ENCODE data around the gene MUC5AC. TPM values are rescaled to one million over a fixed set of nuclear protein-coding genes. Genes with fewer than 3 reads are reported as not detected.

Gene MUC5AC
- total RNA-seq, 2 donors from 2014 or later = not detected

GRCh38 chr11:1229471-1230120 is 71.8 kb downstream of the MUC5AC start:
- no peaks in the 10 kb centered on the region for H3K27me3 Mint-ChIP-seq
- H3K4me3 Mint-ChIP-seq = no peak overlapping the region
- H3K36me3 Mint-ChIP-seq (ENCODE audit: low read depth) = no peaks in the 10 kb centered on the region
- peak in 1 of 3 donors; percentile 10 for DNase-seq
- no peaks in the 10 kb centered on the region for H3K9me3 ChIP-seq (ENCODE audit: control insufficient read depth, low read length, poor library complexity, severe bottlenecking)
- no peak for ATAC-seq
- no peak overlapping the region for H3K27ac Mint-ChIP-seq
- H3K4me1 Mint-ChIP-seq = no peaks in the 10 kb centered on the region

GRCh38 chr11:1230121-1230455 is 72.3 kb downstream of the MUC5AC start:
- ATAC-seq = no peak
- H3K9me3 ChIP-seq (ENCODE audit: control insufficient read depth, low read length, poor library complexity, severe bottlenecking) = no peaks in the 10 kb centered on the region
- no peak overlapping the region for H3K27ac Mint-ChIP-seq
- H3K4me1 Mint-ChIP-seq = no peaks in the 10 kb centered on the region
- no peaks in the 10 kb centered on the region for H3K36me3 Mint-ChIP-seq (ENCODE audit: low read depth)
- H3K27me3 Mint-ChIP-seq = no peaks in the 10 kb centered on the region
- no peak overlapping the region for H3K4me3 Mint-ChIP-seq
- no peak for DNase-seq

GRCh38 chr11:1230456-1231395 is 73.0 kb downstream of the MUC5AC start:
- no peak overlapping the region for H3K4me3 Mint-ChIP-seq
- no peaks in the 10 kb centered on the region for H3K36me3 Mint-ChIP-seq (ENCODE audit: low read depth)
- no peaks in the 10 kb centered on the region for H3K4me1 Mint-ChIP-seq
- DNase-seq (peak in 1 of 3 donors; percentile 7), ATAC-seq (no peak)
- no peaks in the 10 kb centered on the region for H3K9me3 ChIP-seq (ENCODE audit: control insufficient read depth, low read length, poor library complexity, severe bottlenecking)
- no peak overlapping the region for H3K27ac Mint-ChIP-seq
- H3K27me3 Mint-ChIP-seq = no peaks in the 10 kb centered on the region

GRCh38 chr11:1231396-1232020 is 73.8 kb downstream of the MUC5AC start:
- H3K4me1 Mint-ChIP-seq = no peaks in the 10 kb centered on the region

GRCh38 chr11:1232021-1232882 is 74.5 kb downstream of the MUC5AC start:
- no peak overlapping the region for H3K4me3 Mint-ChIP-seq
- DNase-seq (peak in 1 of 3 donors; percentile 7), ATAC-seq (no peak)
- H3K27ac Mint-ChIP-seq = no peak overlapping the region
- no peaks in the 10 kb centered on the region for H3K4me1 Mint-ChIP-seq
- no peaks in the 10 kb centered on the region for H3K27me3 Mint-ChIP-seq
- no peaks in the 10 kb centered on the region for H3K36me3 Mint-ChIP-seq (ENCODE audit: low read depth)
- no peaks in the 10 kb centered on the region for H3K9me3 ChIP-seq (ENCODE audit: control insufficient read depth, low read length, poor library complexity, severe bottlenecking)

More at GRCh38 chr11:1231396-1232020, 73.8 kb downstream of the MUC5AC start:
- Mint-ChIP-seq H3K27ac (no peak overlapping the region), H3K27me3 (no peaks in the 10 kb centered on the region), H3K36me3 (ENCODE audit: low read depth) (no peaks in the 10 kb centered on the region), H3K4me3 (no peak overlapping the region)
- ATAC-seq (no peak), DNase-seq (peak in 1 of 3 donors; percentile 8)
- H3K9me3 ChIP-seq (ENCODE audit: control insufficient read depth, low read length, poor library complexity, severe bottlenecking) = no peaks in the 10 kb centered on the region

GRCh38 chr11:1232883-1233321 is 75.1 kb downstream of the MUC5AC start:
- H3K27me3 Mint-ChIP-seq = no peaks in the 10 kb centered on the region
- DNase-seq = peak in 1 of 3 donors; percentile 4
- ATAC-seq = no peak
- no peaks in the 10 kb centered on the region for H3K36me3 Mint-ChIP-seq (ENCODE audit: low read depth)
- H3K27ac Mint-ChIP-seq = no peak overlapping the region
- no peaks in the 10 kb centered on the region for H3K4me1 Mint-ChIP-seq
- H3K9me3 ChIP-seq (ENCODE audit: control insufficient read depth, low read length, poor library complexity, severe bottlenecking) = no peaks in the 10 kb centered on the region
- no peak overlapping the region for H3K4me3 Mint-ChIP-seq

GRCh38 chr11:1233351-1234053 is 75.7 kb downstream of the MUC5AC start:
- no peak overlapping the region for H3K27ac Mint-ChIP-seq
- H3K27me3 Mint-ChIP-seq = no peaks in the 10 kb centered on the region
- ATAC-seq = no peak
- DNase-seq = peak in 1 of 3 donors; percentile 6
- no peak overlapping the region for H3K4me3 Mint-ChIP-seq
- H3K9me3 ChIP-seq (ENCODE audit: control insufficient read depth, low read length, poor library complexity, severe bottlenecking) = no peaks in the 10 kb centered on the region
- no peaks in the 10 kb centered on the region for H3K36me3 Mint-ChIP-seq (ENCODE audit: low read depth)
- no peaks in the 10 kb centered on the region for H3K4me1 Mint-ChIP-seq

GRCh38 chr11:1234054-1234720 is 76.4 kb downstream of the MUC5AC start:
- peak in 1 of 3 donors; percentile 4 for DNase-seq
- no peaks in the 10 kb centered on the region for H3K4me1 Mint-ChIP-seq
- H3K36me3 Mint-ChIP-seq (ENCODE audit: low read depth) = no peaks in the 10 kb centered on the region
- no peaks in the 10 kb centered on the region for H3K27me3 Mint-ChIP-seq
- H3K27ac Mint-ChIP-seq = no peak overlapping the region
- no peaks in the 10 kb centered on the region for H3K9me3 ChIP-seq (ENCODE audit: control insufficient read depth, low read length, poor library complexity, severe bottlenecking)
- no peak overlapping the region for H3K4me3 Mint-ChIP-seq
- ATAC-seq = no peak

- peak in 1 of 3 donors; percentile 10 for DNase-seq
- Mint-ChIP-seq H3K4me3 (no peak overlapping the region), H3K27me3 (no peaks in the 10 kb centered on the region)
Measured at GRCh38 chr11:1234771-1235305, 77.1 kb downstream of the MUC5AC start.

GRCh38 chr11:1235306-1235900 is 77.7 kb downstream of the MUC5AC start:
- no peak for ATAC-seq
- H3K4me1 Mint-ChIP-seq = no peaks in the 10 kb centered on the region
- H3K27ac Mint-ChIP-seq = no peak overlapping the region
- no peaks in the 10 kb centered on the region for H3K36me3 Mint-ChIP-seq (ENCODE audit: low read depth)
- DNase-seq = no peak
- no peak overlapping the region for H3K4me3 Mint-ChIP-seq
- no peaks in the 10 kb centered on the region for H3K9me3 ChIP-seq (ENCODE audit: control insufficient read depth, low read length, poor library complexity, severe bottlenecking)
- H3K27me3 Mint-ChIP-seq = no peaks in the 10 kb centered on the region

More at GRCh38 chr11:1234771-1235305, 77.1 kb downstream of the MUC5AC start:
- no peaks in the 10 kb centered on the region for H3K36me3 Mint-ChIP-seq (ENCODE audit: low read depth)
- no peaks in the 10 kb centered on the region for H3K4me1 Mint-ChIP-seq
- no peak overlapping the region for H3K27ac Mint-ChIP-seq
- no peaks in the 10 kb centered on the region for H3K9me3 ChIP-seq (ENCODE audit: control insufficient read depth, low read length, poor library complexity, severe bottlenecking)
- ATAC-seq = no peak

- Mint-ChIP-seq H3K4me1 (no peaks in the 10 kb centered on the region), H3K4me3 (no peak overlapping the region)
Measured at GRCh38 chr11:1235901-1236315, 78.2 kb downstream of the MUC5AC start.

More at GRCh38 chr11:1235901-1236315, 78.2 kb downstream of the MUC5AC start:
- ATAC-seq (no peak), DNase-seq (peak in 1 of 3 donors; percentile 5)
- Mint-ChIP-seq H3K27ac (no peak overlapping the region), H3K36me3 (ENCODE audit: low read depth) (no peaks in the 10 kb centered on the region), H3K27me3 (no peaks in the 10 kb centered on the region)
- no peaks in the 10 kb centered on the region for H3K9me3 ChIP-seq (ENCODE audit: control insufficient read depth, low read length, poor library complexity, severe bottlenecking)
